ENCODE results near the gene ABCA8.
"Not testable (repeated sequence)": the region's sequence is repeated elsewhere in the genome, so short reads cannot be mapped to it uniquely, and the experiment has no call there.

ABCA8 gene, protein sequence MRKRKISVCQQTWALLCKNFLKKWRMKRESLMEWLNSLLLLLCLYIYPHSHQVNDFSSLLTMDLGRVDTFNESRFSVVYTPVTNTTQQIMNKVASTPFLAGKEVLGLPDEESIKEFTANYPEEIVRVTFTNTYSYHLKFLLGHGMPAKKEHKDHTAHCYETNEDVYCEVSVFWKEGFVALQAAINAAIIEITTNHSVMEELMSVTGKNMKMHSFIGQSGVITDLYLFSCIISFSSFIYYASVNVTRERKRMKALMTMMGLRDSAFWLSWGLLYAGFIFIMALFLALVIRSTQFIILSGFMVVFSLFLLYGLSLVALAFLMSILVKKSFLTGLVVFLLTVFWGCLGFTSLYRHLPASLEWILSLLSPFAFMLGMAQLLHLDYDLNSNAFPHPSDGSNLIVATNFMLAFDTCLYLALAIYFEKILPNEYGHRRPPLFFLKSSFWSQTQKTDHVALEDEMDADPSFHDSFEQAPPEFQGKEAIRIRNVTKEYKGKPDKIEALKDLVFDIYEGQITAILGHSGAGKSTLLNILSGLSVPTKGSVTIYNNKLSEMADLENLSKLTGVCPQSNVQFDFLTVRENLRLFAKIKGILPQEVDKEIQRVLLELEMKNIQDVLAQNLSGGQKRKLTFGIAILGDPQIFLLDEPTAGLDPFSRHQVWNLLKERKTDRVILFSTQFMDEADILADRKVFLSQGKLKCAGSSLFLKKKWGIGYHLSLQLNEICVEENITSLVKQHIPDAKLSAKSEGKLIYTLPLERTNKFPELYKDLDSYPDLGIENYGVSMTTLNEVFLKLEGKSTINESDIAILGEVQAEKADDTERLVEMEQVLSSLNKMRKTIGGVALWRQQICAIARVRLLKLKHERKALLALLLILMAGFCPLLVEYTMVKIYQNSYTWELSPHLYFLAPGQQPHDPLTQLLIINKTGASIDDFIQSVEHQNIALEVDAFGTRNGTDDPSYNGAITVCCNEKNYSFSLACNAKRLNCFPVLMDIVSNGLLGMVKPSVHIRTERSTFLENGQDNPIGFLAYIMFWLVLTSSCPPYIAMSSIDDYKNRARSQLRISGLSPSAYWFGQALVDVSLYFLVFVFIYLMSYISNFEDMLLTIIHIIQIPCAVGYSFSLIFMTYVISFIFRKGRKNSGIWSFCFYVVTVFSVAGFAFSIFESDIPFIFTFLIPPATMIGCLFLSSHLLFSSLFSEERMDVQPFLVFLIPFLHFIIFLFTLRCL (N-terminal part only)

DNA sequence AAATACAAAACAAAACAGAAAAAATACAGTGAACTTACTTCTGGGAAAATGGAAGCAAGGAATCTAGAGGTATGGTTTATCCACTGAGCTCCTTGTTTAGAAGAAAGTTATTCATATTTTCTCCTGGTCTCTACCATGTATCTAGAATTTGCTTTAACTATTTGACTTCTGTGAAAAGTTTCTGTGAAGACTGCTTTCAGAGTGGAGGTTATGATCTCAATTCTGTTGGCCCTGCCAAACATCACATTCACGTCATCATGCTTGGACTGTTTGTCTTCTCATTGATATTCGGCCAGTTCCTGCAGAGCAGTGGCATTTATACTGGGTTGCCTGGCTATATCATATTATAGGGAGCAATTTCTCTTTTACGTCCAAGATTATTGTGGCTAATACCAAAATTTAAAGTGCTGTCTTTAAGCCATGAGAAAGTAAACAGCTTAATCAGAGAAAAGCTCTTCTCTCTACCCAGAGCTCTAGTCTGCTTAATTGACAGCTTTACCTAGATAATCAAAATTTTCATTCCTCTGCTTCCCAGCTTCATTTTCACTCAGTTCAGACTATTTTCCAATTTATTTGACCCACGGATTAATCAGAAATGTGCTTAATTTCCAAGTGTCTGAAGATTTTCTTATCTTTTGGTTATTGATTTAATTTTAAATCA, at the start of gene ABCA8:
Gene ABCA8, minus strand, starts transcription at position 212 of the 661 bp plus-strand sequence. CDS start 13,358 bp downstream, outside the sequence.
- Mint-ChIP-seq H3K4me3 (no peak within 1 kb of the TSS), H3K4me1 (no peaks in the 10 kb centered on the region), H3K27me3 (no peaks in the 10 kb centered on the region), H3K27ac (no peak within 1 kb of the TSS), H3K9me3 (no peaks in the 10 kb centered on the region), H3K36me3 (no peaks in the 10 kb centered on the region)
- CTCF ChIA-PET: no interaction called here
- DNase-seq: no peak

DNA sequence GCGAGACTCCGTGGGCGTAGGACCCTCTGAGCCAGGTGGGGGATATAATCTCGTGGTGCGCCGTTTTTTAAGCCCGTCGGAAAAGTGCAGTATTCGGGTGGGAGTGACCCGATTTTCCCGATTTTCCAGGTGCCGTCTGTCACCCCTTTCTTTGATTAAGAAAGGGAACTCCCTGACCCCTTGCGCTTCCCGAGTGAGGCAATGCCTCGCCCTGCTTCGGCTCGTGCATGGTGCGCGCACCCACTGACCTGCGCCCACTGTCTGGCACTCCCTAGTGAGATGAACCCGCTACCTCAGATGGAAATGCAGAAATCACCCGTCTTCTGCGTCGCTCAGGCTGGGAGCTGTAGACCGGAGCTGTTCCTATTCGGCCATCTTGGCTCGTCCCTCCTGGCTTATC, 49.6 kb upstream of the ABCA8 start:
- H3K27me3 Mint-ChIP-seq: not testable (repeated sequence)

GRCh38 chr17:68999743-69000142, 44.6 kb upstream of the ABCA8 start:
- CTCF ChIA-PET, H3K9me3 Mint-ChIP-seq, H3K4me3 Mint-ChIP-seq, H3K36me3 Mint-ChIP-seq, H3K27ac Mint-ChIP-seq, H3K27me3 Mint-ChIP-seq, DNase-seq, H3K4me1 Mint-ChIP-seq: not testable (repeated sequence)

More for the DNA sequence above, 49.6 kb upstream of the ABCA8 start:
- DNase-seq, H3K36me3 Mint-ChIP-seq, H3K4me1 Mint-ChIP-seq, H3K27ac Mint-ChIP-seq, H3K9me3 Mint-ChIP-seq, CTCF ChIA-PET, H3K4me3 Mint-ChIP-seq: not testable (repeated sequence)

GRCh38 chr17:68993112-68993511, 37.9 kb upstream of the ABCA8 start:
- Mint-ChIP-seq H3K27ac (no peak overlapping the region), H3K36me3 (no peaks in the 10 kb centered on the region), H3K4me3 (no peak overlapping the region), H3K27me3 (no peaks in the 10 kb centered on the region), H3K4me1 (no peaks in the 10 kb centered on the region), H3K9me3 (no peaks in the 10 kb centered on the region)
- CTCF ChIA-PET: no interaction called here
- no peak for DNase-seq

DNA sequence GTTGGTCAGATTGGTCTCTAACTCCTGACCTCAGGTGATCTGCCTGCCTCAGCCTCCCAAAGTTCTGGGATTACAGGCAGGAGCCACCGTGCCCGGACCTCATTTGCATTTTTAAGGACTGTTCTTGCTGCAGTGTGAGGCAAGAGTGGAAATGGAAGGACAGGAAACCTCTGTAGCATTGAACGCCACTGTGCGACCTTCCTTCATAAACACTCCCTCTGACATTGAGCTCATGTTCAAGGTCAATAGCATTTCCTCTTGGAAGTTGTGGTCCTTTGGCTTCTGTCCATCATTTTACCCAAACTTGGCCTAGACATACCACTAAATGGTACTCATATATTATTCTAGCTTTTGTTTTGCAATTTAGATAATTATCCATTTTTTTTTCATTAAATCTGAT, 32.8 kb upstream of the ABCA8 start:
- Mint-ChIP-seq H3K27ac (no peak overlapping the region), H3K27me3 (no peaks in the 10 kb centered on the region), H3K4me3 (no peak overlapping the region), H3K4me1 (no peaks in the 10 kb centered on the region), H3K9me3 (no peaks in the 10 kb centered on the region), H3K36me3 (no peaks in the 10 kb centered on the region)
- DNase-seq: no peak
- CTCF ChIA-PET: no interaction called here

DNA sequence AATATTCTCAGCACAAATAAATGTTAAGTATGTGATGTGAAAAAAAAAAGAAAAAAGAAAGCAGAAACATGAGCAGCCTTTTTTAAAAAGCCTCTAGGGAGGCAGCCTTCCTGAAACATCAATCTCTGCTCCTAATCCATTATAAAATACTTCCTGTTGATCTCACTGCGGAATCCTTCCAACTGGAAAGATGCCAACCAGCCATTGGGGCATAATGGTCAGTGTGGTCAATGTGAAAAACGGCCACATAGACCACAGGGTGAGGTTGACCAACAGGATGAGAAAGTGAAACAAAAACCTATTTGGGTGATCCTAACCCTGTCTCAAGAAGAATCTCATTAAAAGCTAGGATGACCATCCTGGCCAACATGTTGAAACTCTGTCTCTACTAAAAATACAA, 26.1 kb upstream of the ABCA8 start:
- H3K9me3 Mint-ChIP-seq: no peaks in the 10 kb centered on the region
- H3K27me3 Mint-ChIP-seq: no peaks in the 10 kb centered on the region
- no peaks in the 10 kb centered on the region for H3K36me3 Mint-ChIP-seq
- CTCF ChIA-PET: no interaction called here
- no peak overlapping the region for H3K4me3 Mint-ChIP-seq
- H3K27ac Mint-ChIP-seq: no peak overlapping the region
- no peaks in the 10 kb centered on the region for H3K4me1 Mint-ChIP-seq
- DNase-seq: no peak

- Mint-ChIP-seq H3K9me3 (no peaks in the 10 kb centered on the region), H3K4me3 (no peak overlapping the region), H3K36me3 (no peaks in the 10 kb centered on the region), H3K4me1 (no peaks in the 10 kb centered on the region), H3K27ac (no peak overlapping the region), H3K27me3 (no peaks in the 10 kb centered on the region)
- CTCF ChIA-PET: no interaction called here
- no peak for DNase-seq
Measured at GRCh38 chr17:68973098-68973846, 18.1 kb upstream of the ABCA8 start.

DNA sequence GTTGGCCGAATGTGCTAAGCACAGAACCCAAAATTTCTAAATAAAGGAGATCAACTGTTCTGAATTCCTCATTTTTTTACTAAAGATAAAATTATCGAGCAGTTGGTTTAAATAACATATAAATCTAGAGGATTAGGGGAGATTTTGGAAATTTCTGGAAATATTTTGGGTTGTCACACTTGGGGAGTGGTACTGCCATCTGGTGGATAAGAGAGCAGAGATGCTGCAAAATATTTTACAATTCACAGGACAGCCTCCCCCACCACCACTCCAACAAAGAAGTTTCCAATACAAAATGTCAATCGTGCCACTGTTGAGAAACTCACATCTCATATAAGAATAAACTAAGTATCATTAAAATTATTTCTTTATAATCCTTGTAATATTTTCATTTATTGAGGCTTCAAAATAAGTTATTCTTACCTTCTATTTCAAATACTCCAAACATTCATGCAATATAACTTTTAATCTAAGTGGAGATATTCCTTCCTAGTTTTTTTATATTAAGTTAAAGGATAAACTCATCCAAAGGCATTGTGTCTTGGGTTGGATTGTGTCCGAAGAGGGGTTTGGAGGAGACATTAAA, 17.0 kb upstream of the ABCA8 start:
- no peaks in the 10 kb centered on the region for H3K4me1 Mint-ChIP-seq
- no peaks in the 10 kb centered on the region for H3K27me3 Mint-ChIP-seq
- no peak overlapping the region for H3K4me3 Mint-ChIP-seq
- no peaks in the 10 kb centered on the region for H3K9me3 Mint-ChIP-seq
- no peak overlapping the region for H3K27ac Mint-ChIP-seq
- CTCF ChIA-PET: no interaction called here
- no peak for DNase-seq
- H3K36me3 Mint-ChIP-seq: no peaks in the 10 kb centered on the region

DNA sequence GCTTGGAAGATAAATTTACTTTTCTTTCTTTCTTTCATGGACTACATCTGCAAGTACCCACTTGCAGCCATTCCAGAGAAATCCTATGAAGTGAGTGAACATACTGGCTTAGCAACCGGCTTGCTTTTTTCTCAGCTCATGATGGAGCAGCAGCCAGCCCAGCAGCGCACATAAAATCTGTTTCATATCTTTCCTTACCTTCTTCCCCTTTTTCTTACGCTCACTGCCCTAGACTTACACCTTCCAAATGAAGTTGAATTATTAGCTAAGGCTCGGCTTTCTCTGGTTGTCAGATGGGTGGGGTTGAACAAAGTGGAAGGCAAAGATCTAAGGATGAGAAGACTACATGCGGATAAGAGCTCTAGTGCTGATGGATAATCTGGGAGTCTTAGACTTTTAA, 13.9 kb upstream of the ABCA8 start:
- Mint-ChIP-seq H3K27ac (no peak overlapping the region), H3K27me3 (no peaks in the 10 kb centered on the region), H3K4me3 (no peak overlapping the region), H3K4me1 (no peaks in the 10 kb centered on the region), H3K36me3 (no peaks in the 10 kb centered on the region), H3K9me3 (no peaks in the 10 kb centered on the region)
- DNase-seq: no peak
- CTCF ChIA-PET: no interaction called here

- no peaks in the 10 kb centered on the region for H3K27me3 Mint-ChIP-seq
- CTCF ChIA-PET: no interaction called here
- H3K4me1 Mint-ChIP-seq: no peaks in the 10 kb centered on the region
- H3K9me3 Mint-ChIP-seq: no peaks in the 10 kb centered on the region
- H3K36me3 Mint-ChIP-seq: no peaks in the 10 kb centered on the region
- DNase-seq: no peak
- no peak overlapping the region for H3K27ac Mint-ChIP-seq
- no peak overlapping the region for H3K4me3 Mint-ChIP-seq
Measured at GRCh38 chr17:68963958-68964357, 8.8 kb upstream of the ABCA8 start.

DNA sequence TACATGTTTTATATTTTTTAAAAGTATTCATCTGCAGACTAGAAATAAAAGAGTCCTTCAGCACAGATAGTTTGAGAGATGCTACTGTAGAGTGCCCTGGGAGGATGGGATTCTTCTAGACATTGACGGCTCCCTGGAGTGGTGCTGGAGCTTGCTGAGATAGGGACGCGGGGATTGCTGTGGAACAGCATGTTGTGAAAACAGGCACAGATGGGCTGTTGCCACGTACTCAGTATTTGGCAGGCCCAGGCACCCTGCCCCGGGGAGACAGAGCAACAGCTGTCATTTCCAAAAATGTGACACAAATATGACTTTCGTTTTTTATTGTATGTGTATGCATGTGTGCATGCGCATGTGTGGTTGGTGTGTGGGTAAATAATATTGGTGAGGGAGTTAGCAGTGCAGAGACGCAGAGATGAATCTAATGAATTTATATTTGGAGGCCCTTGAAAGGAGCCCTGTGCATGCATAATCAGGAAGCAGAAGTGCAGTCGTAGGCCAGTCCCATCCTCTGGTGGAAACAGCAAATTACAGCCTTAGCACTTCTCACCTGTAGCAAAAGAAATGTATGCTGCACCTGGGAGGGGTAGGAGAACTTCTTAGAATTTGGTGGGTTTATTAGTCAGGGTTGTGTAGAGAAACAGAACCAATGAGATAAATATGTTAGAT, 6.2 kb upstream of the ABCA8 start:
- CTCF ChIA-PET: no interaction called here
- no peaks in the 10 kb centered on the region for H3K9me3 Mint-ChIP-seq
- no peak for DNase-seq

DNA sequence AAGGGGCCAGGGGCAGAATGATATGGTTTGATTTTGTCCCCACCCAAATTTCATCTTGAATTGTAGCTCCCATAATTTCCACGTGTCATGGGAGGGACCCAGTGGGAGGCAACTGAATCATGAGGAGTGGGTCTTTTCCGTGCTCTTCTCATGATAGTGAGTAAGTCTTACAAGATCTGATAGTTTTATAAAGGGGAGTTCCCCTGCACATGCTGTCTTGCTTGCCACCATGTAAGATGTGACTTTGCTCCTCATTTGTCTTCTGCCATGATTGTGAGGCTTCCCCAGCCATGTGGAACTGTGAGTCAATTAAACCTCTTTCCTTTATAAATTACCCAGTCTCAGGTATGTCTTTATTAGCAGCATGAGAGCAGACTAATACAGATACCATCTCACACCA, 3.9 kb upstream of the ABCA8 start:
- DNase-seq, CTCF ChIA-PET, H3K27ac Mint-ChIP-seq, H3K9me3 Mint-ChIP-seq, H3K4me1 Mint-ChIP-seq, H3K36me3 Mint-ChIP-seq, H3K27me3 Mint-ChIP-seq, H3K4me3 Mint-ChIP-seq: not testable (repeated sequence)

More for the DNA sequence above, 6.2 kb upstream of the ABCA8 start:
- Mint-ChIP-seq H3K27ac (no peak overlapping the region), H3K27me3 (no peaks in the 10 kb centered on the region), H3K4me1 (no peaks in the 10 kb centered on the region), H3K4me3 (no peak overlapping the region), H3K36me3 (no peaks in the 10 kb centered on the region)

DNA sequence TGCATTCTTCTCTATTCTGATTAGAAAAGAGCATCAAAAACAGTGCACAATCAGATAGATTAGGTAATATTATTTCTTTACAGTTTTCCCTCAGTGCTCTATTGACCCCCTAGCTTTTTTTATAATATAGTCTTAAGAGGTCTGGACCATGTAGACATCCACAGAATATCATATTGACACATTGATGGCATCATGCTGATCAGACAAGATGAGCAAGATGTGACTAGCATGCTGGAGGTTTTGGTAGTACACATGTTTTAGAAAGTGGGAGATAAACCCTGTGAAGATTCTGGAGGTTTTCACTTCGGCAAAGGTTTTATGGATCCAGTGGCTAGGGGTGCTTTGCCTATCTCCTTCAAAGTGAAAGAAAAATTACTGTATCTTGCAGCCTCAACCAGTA, 2.8 kb upstream of the ABCA8 start:
- CTCF ChIA-PET: no interaction called here
- Mint-ChIP-seq H3K4me3 (no peak overlapping the region), H3K27me3 (no peaks in the 10 kb centered on the region), H3K9me3 (no peaks in the 10 kb centered on the region), H3K4me1 (no peaks in the 10 kb centered on the region), H3K36me3 (no peaks in the 10 kb centered on the region), H3K27ac (no peak overlapping the region)
- no peak for DNase-seq
